Mammary microvascular endothelial cell (primary cell): ENCODE data around the gene CLEC2D. TPM values are rescaled to one million over a fixed set of nuclear protein-coding genes. Genes with fewer than 3 reads are reported as not detected.

ENCODE experiments used
- total RNA-seq: library from RNA; depleted of rRNA; stranded (reverse); fragments of >200 nt; gene quantifications from 2 replicates; pipeline ENCODE4 v1.2.3, GENCODE V29; 2015

Gene CLEC2D
- 0.13 and 1.4 TPM in 2 replicates for total RNA-seq

GRCh38 chr12:9669534-9669933, at the start of gene CLEC2D:
CLEC2D (plus strand) TSS chr12:9669713; CDS start chr12:9669735, 22 bp downstream.

GRCh38 chr12:9732921-9733461, 63.5 kb downstream of the CLEC2D start, which contains the start of gene CLECL1:
CLECL1 (minus strand) TSS chr12:9733097.

Other genes starting within 250 kb of the CLEC2D start
- not detected in 2 replicates for gene KLRB1, start 61.8 kb upstream of the CLEC2D start, total RNA-seq
- gene CLECL1, start 63.4 kb downstream of the CLEC2D start, total RNA-seq: not detected in 2 replicates
- gene CD69, start 91.2 kb downstream of the CLEC2D start, total RNA-seq: 0.25 and 0.40 TPM in 2 replicates
- not detected in 2 replicates for gene KLRF1, start 157.8 kb downstream of the CLEC2D start, total RNA-seq
- 64.1 and 69.2 TPM in 2 replicates for gene CLEC2B, start 199.6 kb downstream of the CLEC2D start, total RNA-seq
- not detected in 2 replicates for gene KLRF2, start 211.8 kb downstream of the CLEC2D start, total RNA-seq